ENCODE measurements around the gene MRFAP1L1. TPM values are rescaled to one million over a fixed set of nuclear protein-coding genes. Genes with fewer than 3 reads are reported as not detected.

Gene MRFAP1L1
- total RNA-seq, 1 donor: 42.8 TPM

DNA sequence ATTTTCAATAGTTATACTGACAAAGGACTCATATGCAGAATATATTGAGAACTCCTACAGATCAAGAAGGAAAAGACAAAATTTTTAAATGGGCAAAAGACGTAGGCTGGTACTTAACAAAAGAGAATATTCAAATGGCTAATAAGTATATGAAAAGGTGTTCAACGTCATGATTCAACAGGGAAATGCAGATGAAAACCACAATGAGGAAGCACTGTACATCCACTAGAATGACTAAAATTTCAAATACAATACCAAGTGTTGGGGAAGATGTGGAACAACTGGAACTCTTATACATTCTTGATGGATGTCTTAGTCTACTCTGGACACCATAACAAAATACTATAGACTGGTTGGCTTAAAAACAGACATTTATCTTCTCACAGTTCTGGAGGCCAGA, 1.3 kb upstream of the MRFAP1L1 start:
- H3K4me3 ChIP-seq (ENCODE audit: low read length): no peak overlapping the region
- no peaks in the 10 kb centered on the region for H3K27me3 ChIP-seq (ENCODE audit: insufficient read depth, low read length)
- H3K4me1 ChIP-seq (ENCODE audit: insufficient read depth, low read length): peaks cover 50% of the 10 kb centered on the region
- no peaks in the 10 kb centered on the region for H3K9me3 ChIP-seq (ENCODE audit: low read depth, low read length)

DNA sequence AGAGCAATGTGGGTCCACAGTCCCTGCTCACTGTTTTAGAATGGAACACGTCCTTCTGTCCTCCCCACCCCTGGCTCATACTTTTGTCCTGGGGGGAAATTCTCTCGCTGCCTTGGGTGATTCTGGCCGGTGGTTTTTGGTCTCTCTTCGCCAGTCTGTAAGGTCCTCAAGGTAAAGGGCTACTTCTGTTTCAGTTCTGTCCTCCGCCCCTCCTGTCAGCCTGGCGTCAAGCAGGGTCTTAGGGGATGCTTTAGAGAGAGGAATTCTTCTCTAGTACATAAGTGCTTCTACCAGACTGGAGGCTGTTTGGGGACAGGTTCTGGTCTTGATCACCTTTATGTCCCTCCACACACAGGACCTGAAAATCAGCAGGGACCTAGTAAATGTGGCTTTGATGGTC, 617 bp upstream of the MRFAP1L1 start:
- peaks cover 45% of the 10 kb centered on the region for H3K4me1 ChIP-seq (ENCODE audit: insufficient read depth, low read length)
- no peaks in the 10 kb centered on the region for H3K9me3 ChIP-seq (ENCODE audit: low read depth, low read length)
- H3K27me3 ChIP-seq (ENCODE audit: insufficient read depth, low read length): no peaks in the 10 kb centered on the region
- peak overlapping the region; percentile 90 for H3K4me3 ChIP-seq (ENCODE audit: low read length)

DNA sequence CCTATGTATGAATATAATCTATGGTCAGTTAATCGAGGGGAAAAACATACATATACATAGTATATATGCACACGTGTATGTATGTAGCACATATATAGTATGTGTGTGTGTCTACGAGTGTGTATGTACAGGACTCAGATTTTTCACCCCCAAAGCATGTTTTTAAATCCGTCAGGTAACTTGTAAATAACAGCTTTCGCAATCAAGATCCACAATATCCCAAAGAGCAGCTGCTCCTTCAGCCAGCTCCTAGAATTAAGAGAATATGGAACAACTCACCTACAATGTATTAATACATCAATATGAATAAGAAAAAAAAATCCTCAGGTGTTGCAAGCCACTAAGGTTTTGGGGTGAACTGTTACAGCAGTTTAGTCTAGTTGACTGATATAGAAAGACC, 3.5 kb downstream of the MRFAP1L1 start:
- Histone ChIP-seq H3K4me3 (ENCODE audit: low read length) (no peak overlapping the region), H3K9me3 (ENCODE audit: low read depth, low read length) (no peaks in the 10 kb centered on the region), H3K4me1 (ENCODE audit: insufficient read depth, low read length) (peaks cover 40% of the 10 kb centered on the region), H3K27me3 (ENCODE audit: insufficient read depth, low read length) (no peaks in the 10 kb centered on the region)

DNA sequence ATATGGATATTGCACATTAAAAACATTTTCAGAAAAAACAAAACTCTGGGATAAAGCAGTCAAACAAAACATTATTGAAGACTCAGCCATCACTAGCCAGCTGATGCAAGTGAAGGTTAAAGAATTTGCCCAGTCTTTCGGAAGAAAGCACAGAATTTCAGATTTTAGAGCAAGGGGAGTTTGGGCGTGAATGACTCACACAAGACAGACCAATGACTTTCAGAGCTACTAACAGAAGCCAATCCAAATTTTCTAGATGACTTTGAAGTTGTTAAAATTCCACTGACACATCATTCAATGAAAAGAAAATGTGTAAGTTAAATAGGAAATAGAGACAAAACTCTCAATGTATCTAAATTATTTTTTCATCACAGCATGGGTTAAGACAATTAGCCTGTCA, 4.0 kb downstream of the MRFAP1L1 start:
- Histone ChIP-seq H3K27me3 (ENCODE audit: insufficient read depth, low read length) (no peaks in the 10 kb centered on the region), H3K9me3 (ENCODE audit: low read depth, low read length) (no peaks in the 10 kb centered on the region), H3K4me3 (ENCODE audit: low read length) (no peak overlapping the region), H3K4me1 (ENCODE audit: insufficient read depth, low read length) (peaks cover 40% of the 10 kb centered on the region)

DNA sequence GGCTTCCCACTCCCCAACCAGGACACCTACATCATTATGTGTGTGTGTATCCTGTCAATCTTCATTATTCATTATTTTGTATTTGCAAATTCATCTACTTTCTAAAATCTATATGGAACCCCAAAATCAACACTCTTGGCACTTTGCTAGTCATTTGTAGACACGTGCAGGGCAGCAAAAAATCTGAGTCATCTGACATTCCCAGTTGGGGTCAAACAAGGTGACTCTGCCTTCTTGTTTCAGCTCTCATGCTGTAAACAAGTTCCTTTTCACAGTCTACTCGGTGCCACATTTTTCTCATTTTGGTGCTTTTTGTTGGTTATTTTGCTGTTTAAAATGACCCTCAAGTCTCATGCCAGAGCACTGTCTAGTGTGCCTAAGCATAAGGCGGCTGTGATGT, 5.9 kb downstream of the MRFAP1L1 start:
- Histone ChIP-seq H3K4me3 (ENCODE audit: low read length) (no peak overlapping the region), H3K4me1 (ENCODE audit: insufficient read depth, low read length) (peaks cover 39% of the 10 kb centered on the region)

DNA sequence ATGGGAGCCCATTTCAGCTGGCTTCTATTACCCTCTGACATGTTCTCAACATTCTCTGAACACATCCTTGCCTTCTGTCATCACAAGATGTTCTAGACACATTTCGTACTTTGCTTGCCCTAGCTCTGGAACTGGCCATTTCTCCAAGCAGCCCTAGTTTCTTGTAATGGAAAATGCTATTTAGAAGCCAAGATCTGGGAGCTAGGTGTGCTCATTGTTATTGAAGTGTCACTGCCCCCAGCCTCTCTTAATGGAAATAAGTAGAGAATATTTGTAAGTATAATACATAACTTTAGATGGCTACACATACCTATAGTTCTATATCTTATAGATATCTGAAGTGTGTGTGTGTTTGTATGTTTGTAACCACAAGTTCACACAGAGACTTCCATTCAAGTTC, 6.9 kb downstream of the MRFAP1L1 start:
- Histone ChIP-seq H3K4me1 (ENCODE audit: insufficient read depth, low read length) (peaks cover 35% of the 10 kb centered on the region), H3K9me3 (ENCODE audit: low read depth, low read length) (no peaks in the 10 kb centered on the region), H3K4me3 (ENCODE audit: low read length) (no peak overlapping the region), H3K27me3 (ENCODE audit: insufficient read depth, low read length) (no peaks in the 10 kb centered on the region)

More for the DNA sequence above, 5.9 kb downstream of the MRFAP1L1 start:
- Histone ChIP-seq H3K27me3 (ENCODE audit: insufficient read depth, low read length) (no peaks in the 10 kb centered on the region), H3K9me3 (ENCODE audit: low read depth, low read length) (no peaks in the 10 kb centered on the region)

DNA sequence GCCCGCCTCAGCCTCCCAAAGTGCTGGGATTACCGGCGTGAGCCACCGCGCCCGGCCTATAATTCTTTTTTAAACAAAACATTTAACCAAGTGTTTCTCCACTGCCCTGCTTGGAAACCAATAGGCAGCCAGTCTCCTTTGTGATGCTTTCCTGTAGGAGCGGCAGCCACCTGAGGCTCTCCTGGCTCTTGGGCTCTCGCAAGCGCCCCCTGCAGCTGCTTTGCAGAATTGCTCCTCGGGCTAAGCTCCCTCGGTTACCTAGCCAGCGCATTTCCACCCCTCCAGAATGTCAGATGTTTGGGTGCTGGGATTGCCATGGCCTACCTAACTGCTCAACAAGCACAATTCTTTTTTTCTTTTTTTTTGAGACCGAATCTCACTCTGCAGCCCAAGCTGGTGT, 8.3 kb downstream of the MRFAP1L1 start:
- Histone ChIP-seq H3K27me3 (ENCODE audit: insufficient read depth, low read length) (no peaks in the 10 kb centered on the region), H3K4me3 (ENCODE audit: low read length) (no peak overlapping the region), H3K9me3 (ENCODE audit: low read depth, low read length) (no peaks in the 10 kb centered on the region), H3K4me1 (ENCODE audit: insufficient read depth, low read length) (peaks cover 33% of the 10 kb centered on the region)

DNA sequence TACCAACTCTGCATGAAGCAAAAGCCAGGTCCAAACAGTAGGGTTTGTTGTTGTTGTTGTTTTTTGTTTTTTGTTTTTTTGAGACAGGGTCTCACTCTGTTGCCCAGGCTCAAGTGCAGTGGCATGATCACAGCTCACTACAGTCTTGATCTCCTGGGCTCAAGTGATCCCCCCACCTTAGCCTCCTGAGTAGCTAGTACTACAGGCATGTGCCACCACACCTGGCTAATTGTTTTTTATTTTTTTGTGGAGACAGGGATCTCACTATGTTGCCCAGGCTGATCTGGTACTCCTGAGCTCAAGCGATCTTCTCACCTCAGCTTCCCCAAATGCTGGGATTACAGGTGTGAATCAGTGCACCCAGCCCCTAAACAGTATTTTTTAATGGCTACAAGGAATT, 9.8 kb downstream of the MRFAP1L1 start:
- no peaks in the 10 kb centered on the region for H3K9me3 ChIP-seq (ENCODE audit: low read depth, low read length)
- no peaks in the 10 kb centered on the region for H3K27me3 ChIP-seq (ENCODE audit: insufficient read depth, low read length)
- H3K4me1 ChIP-seq (ENCODE audit: insufficient read depth, low read length): peaks cover 45% of the 10 kb centered on the region
- no peak overlapping the region for H3K4me3 ChIP-seq (ENCODE audit: low read length)

DNA sequence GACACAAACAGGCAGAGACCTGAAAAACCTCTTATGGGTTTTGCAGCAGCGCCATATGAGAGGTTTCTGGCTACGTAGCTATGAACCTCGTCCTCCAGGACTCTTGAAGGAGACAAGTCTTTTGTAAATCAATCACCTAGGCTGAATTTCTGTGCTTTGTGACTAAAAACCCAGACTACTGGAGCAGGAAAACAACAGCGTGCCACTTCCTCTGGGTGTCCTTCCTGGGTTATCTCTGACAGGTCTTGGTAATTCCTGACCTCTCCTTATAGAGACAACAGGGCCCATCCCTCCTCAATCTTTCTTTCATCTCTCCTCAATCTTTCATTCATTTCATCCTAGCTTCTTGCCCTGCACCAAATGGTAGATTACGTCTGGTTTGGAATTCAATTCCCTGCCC, 10.3 kb downstream of the MRFAP1L1 start:
- Histone ChIP-seq H3K4me3 (ENCODE audit: low read length) (no peak overlapping the region), H3K27me3 (ENCODE audit: insufficient read depth, low read length) (no peaks in the 10 kb centered on the region), H3K9me3 (ENCODE audit: low read depth, low read length) (no peaks in the 10 kb centered on the region), H3K4me1 (ENCODE audit: insufficient read depth, low read length) (peaks cover 50% of the 10 kb centered on the region)

DNA sequence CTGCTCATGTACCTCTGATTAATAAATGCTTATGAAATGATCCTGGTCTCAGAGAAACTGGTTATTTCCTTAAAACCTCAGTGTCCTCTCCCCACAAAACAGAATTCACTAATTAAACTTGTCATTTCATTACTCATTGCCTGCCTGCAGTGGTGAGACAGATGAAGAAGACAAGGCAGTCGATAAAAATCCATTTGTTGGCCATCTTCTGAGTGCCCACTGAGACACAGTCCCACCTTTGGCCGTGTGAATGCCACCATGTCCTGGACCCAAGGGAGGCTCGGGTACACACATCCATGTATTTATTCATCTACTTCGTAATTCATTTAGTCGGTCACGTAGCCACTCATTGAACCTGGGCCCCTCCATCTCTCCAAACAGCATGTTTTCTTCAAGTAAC, 12.5 kb downstream of the MRFAP1L1 start:
- Histone ChIP-seq H3K4me3 (ENCODE audit: low read length) (no peak overlapping the region), H3K9me3 (ENCODE audit: low read depth, low read length) (no peaks in the 10 kb centered on the region), H3K4me1 (ENCODE audit: insufficient read depth, low read length) (peaks cover 72% of the 10 kb centered on the region), H3K27me3 (ENCODE audit: insufficient read depth, low read length) (no peaks in the 10 kb centered on the region)

DNA sequence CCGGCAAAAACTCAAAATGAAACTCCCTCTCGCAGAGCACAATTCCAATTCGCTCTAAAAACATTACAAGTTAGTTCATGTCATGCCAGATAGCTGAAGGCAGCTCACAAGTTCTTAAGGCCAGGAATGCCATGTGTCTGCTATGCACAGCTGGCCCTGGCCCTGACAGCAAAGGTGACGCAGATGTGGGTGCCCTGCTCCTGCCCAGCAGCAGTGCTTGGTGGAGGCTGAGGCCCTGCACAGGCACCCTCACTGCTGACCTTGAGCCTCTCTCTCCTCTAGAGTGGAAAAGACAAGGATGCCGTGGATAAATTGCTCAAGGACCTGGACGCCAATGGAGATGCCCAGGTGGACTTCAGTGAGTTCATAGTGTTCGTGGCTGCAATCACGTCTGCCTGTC, 13.1 kb downstream of the MRFAP1L1 start:
- no peak overlapping the region for H3K4me3 ChIP-seq (ENCODE audit: low read length)
- H3K4me1 ChIP-seq (ENCODE audit: insufficient read depth, low read length): peaks cover 74% of the 10 kb centered on the region
- no peaks in the 10 kb centered on the region for H3K27me3 ChIP-seq (ENCODE audit: insufficient read depth, low read length)
- no peaks in the 10 kb centered on the region for H3K9me3 ChIP-seq (ENCODE audit: low read depth, low read length)

DNA sequence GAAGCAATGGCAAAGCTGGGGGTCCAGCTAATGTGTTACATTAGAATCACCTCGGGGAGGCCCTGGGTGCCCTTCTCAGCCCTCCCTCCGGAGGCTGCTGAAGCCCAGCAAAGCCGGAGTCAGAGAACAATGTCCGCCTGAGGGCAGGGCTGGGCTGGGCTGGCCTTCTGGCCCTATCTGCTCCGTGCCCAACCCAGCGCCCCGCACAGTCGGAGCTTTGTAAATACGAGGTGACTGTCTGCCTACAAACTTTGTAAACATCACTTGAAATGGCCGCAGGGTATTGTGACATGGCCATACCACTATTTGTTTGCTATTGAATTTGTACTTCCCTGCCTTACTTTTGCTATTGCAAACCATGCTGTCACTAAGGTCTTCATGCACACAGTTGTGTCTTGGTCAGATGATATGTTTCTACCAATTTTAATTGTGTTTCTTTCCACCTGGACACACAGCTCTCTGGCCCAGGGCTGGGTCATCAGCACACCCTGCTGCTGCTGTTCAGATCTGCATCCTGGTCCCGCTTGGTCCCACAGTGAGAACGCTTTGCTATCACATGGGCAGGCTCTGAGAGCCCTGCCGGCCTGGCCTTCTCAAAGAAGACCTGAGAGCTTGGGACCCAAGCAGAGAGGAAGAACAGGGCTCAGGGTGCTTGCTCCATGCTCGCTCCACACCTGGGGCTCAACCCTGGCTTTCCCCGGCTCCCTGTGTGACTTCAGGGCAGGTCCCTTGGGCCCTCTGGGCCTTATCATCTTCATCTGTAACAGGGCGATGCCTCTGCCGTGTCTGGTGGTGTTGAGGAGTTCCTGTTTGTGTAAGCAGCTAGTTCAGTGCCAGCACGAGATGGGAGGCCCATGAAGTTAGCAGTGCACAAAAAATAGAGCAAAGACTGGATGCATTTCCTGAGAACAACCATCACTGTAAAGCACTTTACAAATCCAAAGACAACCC, 13.7 kb downstream of the MRFAP1L1 start:
- H3K4me1 ChIP-seq (ENCODE audit: insufficient read depth, low read length): peaks cover 79% of the 10 kb centered on the region
- no peaks in the 10 kb centered on the region for H3K9me3 ChIP-seq (ENCODE audit: low read depth, low read length)
- no peaks in the 10 kb centered on the region for H3K27me3 ChIP-seq (ENCODE audit: insufficient read depth, low read length)
- no peak overlapping the region for H3K4me3 ChIP-seq (ENCODE audit: low read length)

DNA sequence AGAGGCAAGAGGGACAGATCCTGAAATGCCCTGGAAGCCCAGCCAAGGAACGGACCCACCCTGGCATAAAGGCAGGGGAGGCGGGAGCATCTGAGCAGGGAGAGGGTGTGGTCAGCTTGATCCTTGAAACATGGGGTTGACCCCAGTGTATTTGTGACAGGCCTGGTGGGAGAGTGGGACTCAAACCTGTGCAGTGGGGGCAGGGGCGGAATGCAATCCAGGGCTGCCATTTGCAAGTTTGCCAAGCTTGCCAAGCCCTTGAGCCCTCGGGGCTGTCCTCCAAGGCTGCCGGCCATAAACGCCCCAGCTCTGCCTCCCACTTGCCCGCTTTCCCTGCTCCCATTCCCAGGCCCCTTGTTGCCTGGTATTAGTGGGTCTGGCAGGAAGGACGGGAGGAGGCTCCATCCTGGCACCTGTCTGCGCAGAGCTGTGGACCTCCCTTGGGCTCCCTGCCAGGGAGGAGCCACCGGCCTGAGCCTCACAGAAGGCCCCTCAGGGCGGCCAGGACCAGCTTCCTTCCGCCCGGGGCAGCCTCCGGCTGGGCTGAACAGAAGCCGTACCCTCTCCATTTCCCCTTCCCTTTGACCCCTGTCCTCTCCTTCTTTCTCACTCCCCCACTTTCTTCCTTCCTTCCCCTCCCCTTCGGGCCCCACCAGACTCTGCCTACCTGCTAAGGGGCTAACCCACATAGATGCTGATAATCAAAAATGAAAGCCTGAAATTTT, 15.3 kb downstream of the MRFAP1L1 start:
- Histone ChIP-seq H3K4me3 (ENCODE audit: low read length) (no peak overlapping the region), H3K4me1 (ENCODE audit: insufficient read depth, low read length) (peaks cover 89% of the 10 kb centered on the region), H3K27me3 (ENCODE audit: insufficient read depth, low read length) (no peaks in the 10 kb centered on the region), H3K9me3 (ENCODE audit: low read depth, low read length) (no peaks in the 10 kb centered on the region)

DNA sequence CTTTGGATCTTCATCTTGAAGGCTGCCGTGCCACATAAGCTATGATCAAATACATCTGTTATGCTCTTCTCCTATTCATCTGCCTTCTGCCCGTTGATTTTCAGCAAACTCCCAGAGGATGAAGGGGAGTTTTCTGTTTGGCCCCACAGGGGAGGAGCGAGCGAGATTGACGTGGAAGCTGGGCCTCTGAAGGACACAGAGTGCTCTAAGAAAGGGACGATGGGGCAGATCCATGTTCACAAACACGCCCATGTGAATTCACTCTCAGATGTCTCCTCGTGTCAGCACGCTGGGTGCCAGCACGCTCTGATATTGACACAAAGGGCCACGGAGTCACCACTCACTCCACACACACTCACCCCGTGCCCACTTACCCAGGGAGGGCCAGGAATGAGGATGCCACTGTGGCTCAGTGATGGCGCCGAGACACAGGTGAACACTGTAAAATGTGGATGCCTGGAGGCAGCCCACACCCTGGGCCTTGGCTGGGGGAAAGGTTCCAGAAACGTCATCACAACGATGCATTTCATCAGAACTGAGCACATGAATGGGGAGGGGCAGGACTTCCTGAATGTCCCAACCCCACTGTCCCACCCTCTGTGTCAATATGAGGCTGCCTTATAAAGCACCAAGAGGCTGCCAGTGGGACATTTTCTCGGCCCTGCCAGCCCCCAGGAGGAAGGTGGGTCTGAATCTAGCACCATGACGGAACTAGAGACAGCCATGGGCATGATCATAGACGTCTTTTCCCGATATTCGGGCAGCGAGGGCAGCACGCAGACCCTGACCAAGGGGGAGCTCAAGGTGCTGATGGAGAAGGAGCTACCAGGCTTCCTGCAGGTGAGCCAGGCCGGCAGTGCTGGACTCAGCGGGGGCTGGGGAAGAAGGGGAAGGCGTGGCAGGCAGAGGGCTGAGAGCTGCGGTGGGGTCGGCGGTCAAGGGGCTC, 16.2 kb downstream of the MRFAP1L1 start, which contains the start of gene S100P:
Gene S100P, plus strand, starts transcription at position 648 of the 946 bp plus-strand sequence. Its CDS starts 55 bp downstream, at position 703.
- no peaks in the 10 kb centered on the region for H3K9me3 ChIP-seq (ENCODE audit: low read depth, low read length)
- H3K4me3 ChIP-seq (ENCODE audit: low read length): no peak within 1 kb of the TSS
- no peaks in the 10 kb centered on the region for H3K27me3 ChIP-seq (ENCODE audit: insufficient read depth, low read length)
- H3K4me1 ChIP-seq (ENCODE audit: insufficient read depth, low read length): peaks cover 89% of the 10 kb centered on the region

All from mononuclear cell (primary cell).